ENCODE measurements around the gene ZNF646. TPM values are rescaled to one million over a fixed set of nuclear protein-coding genes. Genes with fewer than 3 reads are reported as not detected.

Gene ZNF646
- polyA plus RNA-seq, 1 donor from 2014 or later, result 8.5 TPM

- TF ChIP-seq SMC3 (conservative IDR thresholded peaks at IDR 0.05; ENCODE audit: poor library complexity), result no peak
- TF ChIP-seq REST (IDR thresholded peaks at IDR 0.05; ENCODE audit: borderline replicate concordance), result peak; percentile 83
- Histone ChIP-seq H3K27me3 (ENCODE audit: insufficient read depth, low read depth, low read length) (no peaks in the 10 kb centered on the region), H3K36me3 (ENCODE audit: insufficient read depth, low read length) (no peaks in the 10 kb centered on the region), H2AFZ (ENCODE audit: low read depth, low read length) (peak overlapping the region; percentile 87), H3K9ac (ENCODE audit: low read length) (peak overlapping the region; percentile 96), H3K9me3 (ENCODE audit: low read length) (no peaks in the 10 kb centered on the region), H3K27ac (ENCODE audit: low read length) (peak overlapping the region; percentile 95), H3K4me3 (ENCODE audit: low read length) (peak overlapping the region; percentile 77), H3K79me2 (replicated peaks; ENCODE audit: insufficient read depth, low read length) (peaks cover 47% of the 10 kb centered on the region), H3F3A (ENCODE audit: insufficient read depth, low read length, poor library complexity, severe bottlenecking) (no peaks in the 10 kb centered on the region), H3K9me2 (ENCODE audit: insufficient read depth, low read length) (no peaks in the 10 kb centered on the region), H3K4me2 (ENCODE audit: low read length) (peak overlapping the region; percentile 80), H4K20me1 (ENCODE audit: insufficient read depth) (no peaks in the 10 kb centered on the region)
Measured at GRCh38 chr16:31072540-31073141, 1.6 kb upstream of the ZNF646 start.

GRCh38 chr16:31073142-31073969, 866 bp upstream of the ZNF646 start:
- H3F3A ChIP-seq (ENCODE audit: insufficient read depth, low read length, poor library complexity, severe bottlenecking), result no peaks in the 10 kb centered on the region
- peak overlapping the region; percentile 77 for H3K4me3 ChIP-seq (ENCODE audit: low read length)
- no peaks in the 10 kb centered on the region for H4K20me1 ChIP-seq (ENCODE audit: insufficient read depth)
- H3K27ac ChIP-seq (ENCODE audit: low read length), result peak overlapping the region; percentile 95
- H3K79me2 ChIP-seq (replicated peaks; ENCODE audit: insufficient read depth, low read length), result peaks cover 52% of the 10 kb centered on the region
- peak overlapping the region; percentile 96 for H3K9ac ChIP-seq (ENCODE audit: low read length)
- no peaks in the 10 kb centered on the region for H3K9me3 ChIP-seq (ENCODE audit: low read length)
- H3K27me3 ChIP-seq (ENCODE audit: insufficient read depth, low read depth, low read length), result no peaks in the 10 kb centered on the region
- no peaks in the 10 kb centered on the region for H3K9me2 ChIP-seq (ENCODE audit: insufficient read depth, low read length)
- no peak for TF ChIP-seq SMC3 (conservative IDR thresholded peaks at IDR 0.05; ENCODE audit: poor library complexity)
- TF ChIP-seq EZH2 (IDR thresholded peaks at IDR 0.05; ENCODE audit: borderline replicate concordance, insufficient read depth, low read length, poor library complexity, severe bottlenecking), result no peak
- TF ChIP-seq RAD21 (conservative IDR thresholded peaks at IDR 0.05), result no peak
- peak; percentile 43 for TF ChIP-seq EP300 (conservative IDR thresholded peaks at IDR 0.05; ENCODE audit: poor library complexity, severe bottlenecking)
- peak; percentile 76 for TF ChIP-seq TAF1 (IDR thresholded peaks at IDR 0.05; ENCODE audit: low read depth)
- TF ChIP-seq POLR2AphosphoS5 (IDR thresholded peaks at IDR 0.05), result peak; percentile 84
- no peak for TF ChIP-seq REST (IDR thresholded peaks at IDR 0.05; ENCODE audit: borderline replicate concordance)
- peak; percentile 36 for TF ChIP-seq MXI1 (conservative IDR thresholded peaks at IDR 0.05; ENCODE audit: poor library complexity, severe bottlenecking)
- TF ChIP-seq CTCF (IDR thresholded peaks at IDR 0.05; ENCODE audit: poor library complexity, severe bottlenecking), result peak; percentile 16
- no peak overlapping the region for H3K4me2 ChIP-seq (ENCODE audit: low read length)
- peak overlapping the region; percentile 87 for H2AFZ ChIP-seq (ENCODE audit: low read depth, low read length)
- H3K36me3 ChIP-seq (ENCODE audit: insufficient read depth, low read length), result no peaks in the 10 kb centered on the region
